GM18909 (cell line): ENCODE data around the gene TBC1D2B.

Experiments
- ATAC-seq: cut with Tn5 transposase; IDR thresholded peaks from one replicate; pipeline ENCODE4 v1.9.1; 2021; ENCODE audit warnings: mild to moderate bottlenecking; ENCODE audit not compliant: unreplicated experiment, poor library complexity

The TBC1D2B gene

DNA sequence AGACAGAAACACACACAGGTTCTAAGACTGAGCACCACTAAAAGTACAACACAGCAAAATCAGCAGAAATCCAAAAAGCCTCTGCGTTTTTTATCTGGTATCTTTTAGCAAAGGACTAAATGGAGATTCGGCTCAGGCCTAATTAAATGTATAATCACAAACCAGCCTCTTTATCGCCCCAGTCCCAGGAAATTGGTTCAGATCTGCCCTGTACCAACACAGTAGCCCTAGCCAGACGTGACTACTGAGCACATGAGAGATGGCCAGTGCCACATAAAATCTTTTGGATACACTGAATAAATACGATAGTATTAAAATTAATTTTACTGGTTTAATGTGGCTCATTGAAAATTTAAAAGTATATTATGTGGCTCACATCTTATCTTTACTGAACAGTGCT lies 19.7 kb downstream of the TBC1D2B start:
- ATAC-seq: no peak

GRCh38 chr15:78056714-78057269 lies 20.7 kb downstream of the TBC1D2B start:
- no peak for ATAC-seq

DNA sequence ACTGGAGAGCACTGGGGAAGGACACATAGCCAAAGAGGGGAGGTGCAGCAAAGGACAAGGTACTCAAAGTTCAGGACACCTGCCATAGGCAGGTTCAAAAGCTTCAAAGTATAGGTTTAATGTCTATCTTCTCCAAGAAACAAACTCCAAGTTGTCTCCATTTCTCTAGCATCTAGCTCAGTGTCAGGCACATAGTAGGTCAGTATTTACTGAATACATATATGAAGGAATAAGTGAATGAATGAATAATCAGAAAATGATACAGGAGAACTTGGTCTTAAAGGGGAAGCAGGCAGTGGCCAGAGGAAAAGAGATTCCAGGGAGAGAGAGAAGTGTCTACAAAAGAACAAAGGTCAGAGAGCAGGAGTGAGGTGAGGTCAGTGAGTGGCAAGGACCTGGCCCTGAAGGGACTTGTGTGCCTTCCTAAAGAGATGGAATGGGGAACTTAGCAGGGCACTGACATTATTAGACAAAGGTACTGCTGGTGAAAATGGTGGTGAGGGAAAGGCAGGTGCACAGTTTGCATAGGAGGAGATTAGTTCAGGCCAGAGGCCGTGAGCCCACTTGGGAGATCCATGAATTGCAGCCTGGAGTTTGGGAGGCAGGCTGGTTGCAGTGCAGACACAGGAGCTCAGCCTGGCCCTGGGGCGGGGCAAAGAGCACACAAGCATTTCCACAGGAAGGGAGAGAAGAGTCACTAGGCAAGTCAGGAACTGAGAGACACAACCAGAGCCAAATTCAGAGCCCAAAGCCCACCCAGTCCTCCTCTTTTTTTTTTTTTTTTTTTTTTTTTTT lies 21.4 kb downstream of the TBC1D2B start:
- ATAC-seq: no peak

DNA sequence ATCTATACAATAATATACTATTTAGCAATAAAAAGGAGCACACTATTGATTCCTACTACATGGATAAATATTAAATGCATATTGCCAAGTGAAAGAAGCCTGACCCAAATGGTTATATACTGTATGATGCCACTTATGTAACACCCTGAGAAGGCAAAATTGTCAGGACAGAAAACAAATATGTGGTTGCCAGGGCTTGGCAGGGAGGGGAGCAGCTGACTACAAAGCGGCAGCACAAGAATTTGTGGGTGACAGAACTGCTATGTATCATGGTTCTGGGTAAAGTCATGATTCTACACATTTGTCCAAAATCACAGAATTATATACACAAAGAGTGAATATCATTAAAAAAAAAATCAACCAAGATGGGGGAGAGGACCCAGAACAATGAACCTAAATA lies 22.5 kb downstream of the TBC1D2B start:
- ATAC-seq: no peak

- ATAC-seq: no peak
Measured at GRCh38 chr15:78054518-78054917, 23.0 kb downstream of the TBC1D2B start.

GRCh38 chr15:78052545-78052944 lies 25.0 kb downstream of the TBC1D2B start:
- no peak for ATAC-seq

DNA sequence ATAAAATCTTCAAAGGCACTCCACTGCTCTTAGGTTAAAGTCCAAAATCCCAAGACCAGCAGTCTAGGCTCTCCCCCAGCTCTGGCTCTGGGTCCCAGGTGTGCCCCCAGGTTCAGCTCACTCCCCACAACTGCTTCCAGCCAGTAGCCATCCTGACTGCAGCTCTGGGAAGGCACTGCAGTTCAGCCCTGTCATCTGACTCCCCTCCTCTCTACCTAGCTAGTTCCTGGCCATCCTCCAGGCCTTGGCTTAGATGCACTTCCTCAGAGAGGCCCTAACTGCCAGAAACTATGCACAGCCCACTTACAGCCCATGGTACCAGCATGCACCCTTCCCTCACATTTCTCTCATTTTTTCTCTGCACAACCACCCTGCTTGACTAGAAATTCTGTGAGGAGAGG lies 25.5 kb downstream of the TBC1D2B start:
- no peak for ATAC-seq

DNA sequence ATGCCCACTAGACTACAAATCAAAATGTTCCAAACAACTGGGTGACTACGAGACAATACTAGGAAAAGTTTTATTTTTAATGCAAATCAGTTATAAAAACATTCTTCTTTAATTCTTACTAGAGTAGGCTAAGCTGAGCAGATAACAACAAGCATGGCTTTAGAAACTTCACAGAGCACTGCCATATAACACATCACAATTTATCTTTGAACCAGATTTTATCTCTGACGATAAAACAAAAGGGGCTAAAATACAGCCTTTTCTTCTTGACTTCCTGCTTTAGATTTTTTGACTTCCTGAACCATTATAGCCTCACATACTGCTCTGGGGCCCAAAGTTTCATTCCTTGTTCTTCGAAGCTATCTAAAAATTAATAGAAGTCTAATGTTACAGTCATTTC lies 25.9 kb downstream of the TBC1D2B start:
- no peak for ATAC-seq

DNA sequence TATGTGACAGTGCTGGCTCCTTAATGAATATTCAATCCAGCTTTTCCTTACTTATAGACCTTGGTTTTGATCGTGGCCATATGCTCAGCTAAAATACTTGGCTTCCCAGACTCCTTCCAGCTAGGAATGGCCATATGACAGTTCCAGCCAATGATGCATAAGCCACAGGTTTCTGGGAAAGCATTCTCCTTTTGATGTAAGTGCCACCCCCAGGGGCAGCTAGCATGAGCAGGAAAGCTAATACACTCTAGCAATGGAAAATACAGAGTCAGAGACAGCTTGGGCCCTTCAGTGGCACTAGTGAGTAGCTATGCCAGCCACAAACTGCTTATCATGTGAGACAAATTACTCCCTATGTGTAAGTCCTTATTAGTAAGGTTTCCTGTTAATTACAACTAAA lies 26.7 kb downstream of the TBC1D2B start:
- no peak for ATAC-seq

GRCh38 chr15:78050441-78050809 lies 27.1 kb downstream of the TBC1D2B start:
- peak; percentile 35 for ATAC-seq

- peak; percentile 80 for ATAC-seq
Measured at GRCh38 chr15:78049691-78050440, 27.6 kb downstream of the TBC1D2B start.

DNA sequence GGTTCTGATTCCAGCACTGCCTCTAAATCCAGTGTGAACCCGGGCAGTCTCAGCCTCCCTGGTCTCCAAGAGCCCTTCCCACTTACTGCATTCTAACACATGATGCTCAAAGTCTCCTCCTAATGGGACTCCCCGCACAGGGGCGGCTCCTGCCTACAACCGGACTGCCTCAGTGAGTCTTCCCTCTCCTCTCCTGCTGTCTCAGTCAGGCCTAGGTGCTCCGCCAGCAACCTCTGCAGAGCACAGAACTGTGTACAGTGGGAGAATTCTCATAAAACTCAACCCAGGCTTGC lies 28.9 kb downstream of the TBC1D2B start:
- ATAC-seq: no peak

DNA sequence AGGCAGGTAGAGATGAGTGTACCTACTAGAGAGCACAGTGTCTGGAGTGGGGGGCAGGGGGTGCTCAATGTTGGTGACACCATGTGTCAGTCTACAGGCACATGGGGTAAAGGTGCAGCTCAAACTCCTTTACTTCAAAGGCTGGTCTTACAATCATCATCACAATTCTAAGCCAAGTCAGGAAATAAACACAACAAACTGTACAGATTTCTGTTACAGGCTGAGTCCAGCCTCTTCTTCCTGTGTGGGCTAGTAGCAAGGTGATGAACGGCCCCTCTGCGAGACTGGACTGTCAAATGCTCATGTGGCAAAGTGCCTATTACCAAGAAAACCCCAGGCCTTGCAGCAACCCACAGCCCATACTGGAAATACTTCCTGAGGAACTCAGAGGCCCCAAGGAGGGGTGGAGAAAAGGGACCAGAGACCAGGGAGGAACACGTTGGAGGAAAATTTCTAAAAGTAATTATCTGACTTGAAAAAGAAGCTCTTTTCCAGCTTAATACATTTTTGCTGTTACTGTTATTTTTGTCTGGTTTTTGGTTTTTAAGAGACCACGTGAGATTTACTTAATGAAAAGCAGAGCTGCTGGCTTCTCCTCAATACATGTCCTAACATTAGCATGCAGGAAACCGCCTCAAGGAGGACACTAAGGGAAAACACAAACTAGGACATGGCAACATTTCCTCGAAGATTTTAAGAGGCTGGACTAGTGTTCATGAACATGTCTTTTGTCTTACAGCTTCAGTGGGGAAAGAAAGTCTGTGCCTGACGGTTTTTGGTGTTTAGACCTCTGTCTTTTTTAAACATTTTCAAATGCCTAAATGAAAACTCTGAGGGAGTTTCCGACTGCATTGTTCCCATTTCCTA lies 29.5 kb downstream of the TBC1D2B start:
- no peak for ATAC-seq

- no peak for ATAC-seq
Measured at GRCh38 chr15:78046796-78047341, 30.6 kb downstream of the TBC1D2B start.

DNA sequence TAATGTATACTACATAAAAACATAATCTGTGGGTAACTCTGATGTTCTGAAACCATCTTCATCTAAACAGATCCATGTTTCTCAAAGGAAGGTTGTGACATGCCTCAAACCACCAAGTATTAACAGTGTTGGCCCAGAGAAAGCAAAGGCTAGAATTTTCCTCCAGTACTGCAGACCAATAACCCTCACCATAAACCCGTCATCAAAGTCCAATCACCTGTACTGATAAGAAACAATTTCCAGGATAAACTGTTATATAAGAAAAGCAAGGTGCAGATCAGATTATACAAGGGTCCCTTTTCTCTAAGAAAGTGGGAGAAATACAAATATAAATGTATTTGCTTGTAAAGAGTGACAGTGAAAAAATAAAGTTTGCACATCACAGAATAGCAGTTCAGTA lies 32.3 kb downstream of the TBC1D2B start:
- no peak for ATAC-seq

- no peak for ATAC-seq
Measured at GRCh38 chr15:78044407-78045155, 32.9 kb downstream of the TBC1D2B start.

- no peak for ATAC-seq
Measured at GRCh38 chr15:78041946-78042345, 35.6 kb downstream of the TBC1D2B start.

GRCh38 chr15:78040653-78041244 lies 36.8 kb downstream of the TBC1D2B start:
- ATAC-seq: no peak

GRCh38 chr15:78038585-78039247 lies 38.8 kb downstream of the TBC1D2B start:
- ATAC-seq: no peak
